ENCODE data around the gene TSHZ2.

DNA sequence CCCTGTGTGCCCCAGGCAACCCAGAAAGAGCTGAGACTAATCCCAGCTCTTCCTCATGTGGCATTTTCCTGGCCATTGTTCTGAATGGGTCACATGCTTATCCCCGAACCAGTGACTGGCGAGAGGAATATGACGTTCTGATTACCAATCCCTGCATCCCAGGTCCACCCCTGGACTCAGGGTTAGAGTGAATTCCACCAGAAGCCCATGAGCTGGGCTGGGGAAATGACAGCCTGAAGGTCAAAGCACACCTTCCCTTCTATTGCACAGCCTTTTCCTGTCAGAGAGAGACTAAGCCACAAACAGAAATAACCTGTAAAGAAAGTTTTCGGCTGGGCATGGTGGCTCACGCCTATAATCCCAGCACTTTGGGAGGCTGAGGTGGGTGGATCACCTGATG, 550.5 kb downstream of the TSHZ2 start:
- TF ChIP-seq SUZ12 (IDR thresholded peaks at IDR 0.05) (no peak), NFRKB (IDR thresholded peaks at IDR 0.05) (no peak), BHLHE40 (IDR thresholded peaks at IDR 0.05; ENCODE audit: borderline replicate concordance) (no peak), ZNF384 (IDR thresholded peaks at IDR 0.05) (no peak), FOXA1 (IDR thresholded peaks at IDR 0.05) (no peak), L3MBTL2 (conservative IDR thresholded peaks at IDR 0.05) (no peak), FOXM1 (IDR thresholded peaks at IDR 0.05; ENCODE audit: borderline replicate concordance) (no peak), SP1 (IDR thresholded peaks at IDR 0.05) (no peak), HDGF (IDR thresholded peaks at IDR 0.05; ENCODE audit: borderline replicate concordance) (no peak), ARNT (IDR thresholded peaks at IDR 0.05) (no peak), TARDBP (IDR thresholded peaks at IDR 0.05) (no peak), ELF4 (IDR thresholded peaks at IDR 0.05) (no peak), CTBP1 (IDR thresholded peaks at IDR 0.05; ENCODE audit: borderline replicate concordance) (no peak)

Measured in HEK293T (cell line).